Fibroblast of mammary gland (primary cell): ENCODE measurements around the gene OR2V1.
"Not testable (repeated sequence)": the region's sequence is repeated elsewhere in the genome, so short reads cannot be mapped to it uniquely, and the experiment has no call there.

Experiments used
- DNase-seq: peaks from one replicate; pipeline ENCODE4 v3.0.0-alpha.2; 2010; ENCODE audit warnings: low read depth
- H3K4me3 ChIP-seq: 2 replicates; pipeline ENCODE4 v1.5.1; 2011; ENCODE audit warnings: low read depth, mild to moderate bottlenecking, low read length, moderate library complexity; ENCODE audit not compliant: control insufficient read depth
- CTCF ChIP-seq: conservative IDR thresholded peaks from 2 replicates; pipeline ENCODE4 v1.5.1; 2011; ENCODE audit warnings: low read depth, low read length, inconsistent platforms; ENCODE audit not compliant: control insufficient read depth, insufficient read depth

Gene OR2V1

DNA sequence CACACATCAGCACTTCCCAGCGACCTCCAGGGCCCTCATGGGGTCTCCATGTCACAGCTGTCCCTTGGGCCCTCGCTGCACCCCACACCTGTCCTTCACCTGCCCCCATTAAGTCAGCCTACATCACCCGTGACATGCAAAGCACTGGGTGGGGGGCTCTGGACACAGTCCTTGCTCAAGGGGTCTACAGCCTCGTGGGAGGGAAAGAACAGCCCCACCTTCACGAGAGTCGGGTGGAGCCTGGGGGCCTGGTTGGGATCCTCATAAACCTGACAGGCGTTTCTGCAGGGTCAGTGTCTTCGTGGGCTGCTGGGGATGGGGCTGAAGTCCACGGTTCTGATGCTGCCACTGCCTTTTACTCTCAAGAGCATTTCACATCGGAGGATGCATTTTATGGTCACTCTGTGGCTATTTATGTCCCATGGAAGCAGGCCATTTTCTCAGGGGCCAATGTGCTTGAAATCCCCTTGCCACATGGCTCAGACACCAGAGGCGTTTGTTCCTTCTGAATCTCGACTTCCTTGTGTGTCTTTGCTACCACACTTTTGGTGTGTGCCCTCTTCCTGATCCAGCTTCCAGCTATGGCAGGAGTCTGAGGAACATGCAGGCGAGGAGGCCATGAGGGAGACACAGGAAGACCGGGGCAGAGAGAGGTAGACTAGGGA lies at the start of gene OR2V1:
OR2V1 (minus strand) TSS at position 338 of the 665 bp plus-strand sequence. CDS start 5,865 bp downstream, outside the sequence.
- no peak within 1 kb of the TSS for H3K4me3 ChIP-seq
- no peak for TF ChIP-seq CTCF
- no peak for DNase-seq

DNA sequence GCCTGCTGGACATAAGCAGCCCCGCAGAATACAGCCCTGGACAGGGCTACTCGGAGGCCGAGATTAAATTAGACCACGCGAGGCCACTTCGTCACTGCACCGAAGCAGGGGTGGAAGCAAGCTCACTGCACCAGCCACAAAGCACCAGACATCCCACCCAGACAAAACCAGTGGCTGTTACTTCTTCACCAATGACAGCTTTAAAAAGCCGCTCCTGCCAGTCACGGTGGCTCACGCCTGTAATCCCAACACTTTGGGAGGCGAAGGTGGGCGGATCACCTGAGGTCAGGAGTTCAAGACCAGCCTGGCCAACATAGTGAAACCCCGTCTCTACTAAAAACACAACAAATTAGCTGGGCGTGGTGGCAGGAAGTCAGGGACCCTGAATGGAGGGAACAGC lies 46.6 kb upstream of the OR2V1 start:
- DNase-seq, H3K4me3 ChIP-seq: not testable (repeated sequence)

- DNase-seq: no peak
- no peak overlapping the region for H3K4me3 ChIP-seq
- no peak for TF ChIP-seq CTCF
These were observed 45.4 kb upstream of the OR2V1 start for GRCh38 chr5:181176254-181176952.

GRCh38 chr5:181173420-181174342 lies 42.7 kb upstream of the OR2V1 start:
- no peak for TF ChIP-seq CTCF
- peak overlapping the region; percentile 42 for H3K4me3 ChIP-seq
- peak; percentile 92 for DNase-seq

GRCh38 chr5:181173027-181173419 lies 42.1 kb upstream of the OR2V1 start:
- peak; percentile 61 for TF ChIP-seq CTCF
- peak overlapping the region; percentile 38 for H3K4me3 ChIP-seq
- DNase-seq: peak; percentile 70

DNA sequence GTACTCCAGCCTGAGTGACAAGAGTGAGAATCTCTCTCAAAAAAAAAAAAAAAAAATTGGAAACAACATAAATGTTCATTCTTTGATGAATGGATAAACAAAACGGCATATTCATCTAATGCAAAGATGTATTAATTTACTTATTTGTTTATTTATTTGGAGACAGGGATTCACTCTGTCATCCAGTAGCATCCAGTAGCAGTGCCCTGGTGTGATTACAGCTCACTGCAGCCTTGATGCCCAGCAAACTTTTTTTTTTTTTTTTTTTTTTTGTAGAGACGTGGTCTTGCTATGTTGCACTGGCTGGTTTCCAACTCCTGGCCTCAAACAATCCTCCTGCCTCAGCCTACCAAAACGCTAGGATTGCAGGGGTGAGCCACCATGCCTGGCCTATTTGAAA lies 40.8 kb upstream of the OR2V1 start:
- DNase-seq: no peak
- TF ChIP-seq CTCF: no peak
- no peak overlapping the region for H3K4me3 ChIP-seq

GRCh38 chr5:181170996-181171395 lies 40.0 kb upstream of the OR2V1 start:
- DNase-seq: no peak

More at GRCh38 chr5:181170996-181171395, 40.0 kb upstream of the OR2V1 start:
- TF ChIP-seq CTCF: no peak
- no peak overlapping the region for H3K4me3 ChIP-seq
